Chondrocyte (in vitro differentiated cells): Measurements from ENCODE around the gene ADARB1. TPM values are rescaled to one million over a fixed set of nuclear protein-coding genes. Genes with fewer than 3 reads are reported as not detected.
A peak's percentile ranks its signal among the peaks of the same experiment; 100 is the strongest.

Source experiments
- DNase-seq: peaks from one replicate; pipeline ENCODE4 v3.0.0; 2021; ENCODE audit warnings: mixed read lengths, low spot score
- H3K27ac Mint-ChIP-seq: one replicate; pipeline ENCODE4 v1.8.0; 2021; ENCODE audit warnings: mild to moderate bottlenecking, moderate library complexity, mixed read lengths; ENCODE audit not compliant: unreplicated experiment
- H3K27me3 Mint-ChIP-seq: 2 replicates; pipeline ENCODE4 v1.8.0; 2021; ENCODE audit warnings: low read depth, mixed read lengths
- H3K36me3 Mint-ChIP-seq: 2 replicates; pipeline ENCODE4 v1.8.0; 2021; ENCODE audit warnings: low read depth, mixed read lengths
- H3K4me1 Mint-ChIP-seq: 2 replicates; pipeline ENCODE4 v1.8.0; 2021; ENCODE audit warnings: low read depth, mild to moderate bottlenecking, mixed read lengths
- H3K4me3 Mint-ChIP-seq: one replicate; pipeline ENCODE4 v1.8.0; 2021; ENCODE audit warnings: mild to moderate bottlenecking, moderate library complexity, mixed read lengths; ENCODE audit not compliant: unreplicated experiment
- H3K9me3 Mint-ChIP-seq: 2 replicates; pipeline ENCODE4 v1.8.0; 2021; ENCODE audit warnings: low read depth, mixed read lengths
- total RNA-seq: library from RNA; stranded (reverse); gene quantifications from 3 replicates; pipeline ENCODE4 v1.2.1, GENCODE V29; 2021
- TF ChIP-seq, protein P1 (sequence below): fragments of 200-600 bp; sonication (generic); IDR thresholded peaks from 2 replicates; pipeline ENCODE4 v1.5.0; 2021; ENCODE audit warnings: antibody characterized with exemption, mild to moderate bottlenecking, moderate library complexity

The ADARB1 gene
- total RNA-seq, 1 donor from 2014 or later, result 92.8 TPM

DNA sequence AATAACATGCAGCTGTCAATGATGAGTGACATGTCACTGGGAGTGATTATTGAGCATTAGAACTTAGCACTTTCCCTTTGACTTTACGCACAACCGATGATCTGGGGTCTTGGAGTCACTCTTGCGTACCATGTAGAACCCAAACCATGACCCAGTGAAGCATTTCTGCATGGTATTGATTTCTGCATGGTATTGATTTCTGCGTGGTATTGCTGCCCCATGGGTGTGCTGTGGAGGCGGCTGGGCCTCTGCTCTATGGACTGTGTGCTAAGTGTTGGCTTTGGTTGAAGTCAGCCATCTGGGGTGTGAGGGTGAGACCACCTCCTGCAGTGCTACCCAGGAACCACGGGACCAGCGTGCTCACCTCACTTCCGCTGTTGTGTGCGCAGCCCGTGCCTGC lies 98.0 kb downstream of the ADARB1 start:
- no peaks in the 10 kb centered on the region for H3K9me3 Mint-ChIP-seq
- TF ChIP-seq, protein P1, sequence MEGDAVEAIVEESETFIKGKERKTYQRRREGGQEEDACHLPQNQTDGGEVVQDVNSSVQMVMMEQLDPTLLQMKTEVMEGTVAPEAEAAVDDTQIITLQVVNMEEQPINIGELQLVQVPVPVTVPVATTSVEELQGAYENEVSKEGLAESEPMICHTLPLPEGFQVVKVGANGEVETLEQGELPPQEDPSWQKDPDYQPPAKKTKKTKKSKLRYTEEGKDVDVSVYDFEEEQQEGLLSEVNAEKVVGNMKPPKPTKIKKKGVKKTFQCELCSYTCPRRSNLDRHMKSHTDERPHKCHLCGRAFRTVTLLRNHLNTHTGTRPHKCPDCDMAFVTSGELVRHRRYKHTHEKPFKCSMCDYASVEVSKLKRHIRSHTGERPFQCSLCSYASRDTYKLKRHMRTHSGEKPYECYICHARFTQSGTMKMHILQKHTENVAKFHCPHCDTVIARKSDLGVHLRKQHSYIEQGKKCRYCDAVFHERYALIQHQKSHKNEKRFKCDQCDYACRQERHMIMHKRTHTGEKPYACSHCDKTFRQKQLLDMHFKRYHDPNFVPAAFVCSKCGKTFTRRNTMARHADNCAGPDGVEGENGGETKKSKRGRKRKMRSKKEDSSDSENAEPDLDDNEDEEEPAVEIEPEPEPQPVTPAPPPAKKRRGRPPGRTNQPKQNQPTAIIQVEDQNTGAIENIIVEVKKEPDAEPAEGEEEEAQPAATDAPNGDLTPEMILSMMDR, result no peak
- peaks cover 22% of the 10 kb centered on the region for H3K36me3 Mint-ChIP-seq
- H3K4me1 Mint-ChIP-seq, result peaks cover 23% of the 10 kb centered on the region
- no peak overlapping the region for H3K4me3 Mint-ChIP-seq
- H3K27me3 Mint-ChIP-seq, result no peaks in the 10 kb centered on the region
- DNase-seq, result no peak
- H3K27ac Mint-ChIP-seq, result no peak overlapping the region

DNA sequence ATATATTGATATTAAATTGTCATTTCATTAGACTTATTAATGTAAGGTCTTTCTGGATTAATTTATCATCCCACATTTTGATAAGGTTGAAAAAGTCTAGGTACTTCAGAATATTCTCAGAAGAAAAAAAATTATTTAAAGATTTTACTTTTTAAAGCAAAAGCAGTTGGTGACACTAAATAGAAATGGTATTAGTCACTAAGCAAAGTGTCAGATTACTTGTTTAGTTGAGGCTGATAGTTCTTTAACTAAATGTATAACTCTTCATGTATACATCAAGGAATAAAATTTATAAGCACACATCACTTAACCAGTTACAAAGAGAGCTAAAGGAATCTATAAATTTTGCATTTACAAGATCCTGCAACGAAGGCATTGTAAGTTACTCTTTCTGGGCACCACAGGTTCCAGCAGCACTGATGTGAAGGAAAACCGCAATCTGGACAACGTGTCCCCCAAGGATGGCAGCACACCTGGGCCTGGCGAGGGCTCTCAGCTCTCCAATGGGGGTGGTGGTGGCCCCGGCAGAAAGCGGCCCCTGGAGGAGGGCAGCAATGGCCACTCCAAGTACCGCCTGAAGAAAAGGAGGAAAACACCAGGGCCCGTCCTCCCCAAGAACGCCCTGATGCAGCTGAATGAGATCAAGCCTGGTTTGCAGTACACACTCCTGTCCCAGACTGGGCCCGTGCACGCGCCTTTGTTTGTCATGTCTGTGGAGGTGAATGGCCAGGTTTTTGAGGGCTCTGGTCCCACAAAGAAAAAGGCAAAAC lies 101.1 kb downstream of the ADARB1 start:
- no peaks in the 10 kb centered on the region for H3K9me3 Mint-ChIP-seq
- TF ChIP-seq, protein P1, result no peak
- no peak overlapping the region for H3K27ac Mint-ChIP-seq
- H3K4me1 Mint-ChIP-seq, result no peaks in the 10 kb centered on the region
- no peak overlapping the region for H3K4me3 Mint-ChIP-seq
- peaks cover 34% of the 10 kb centered on the region for H3K36me3 Mint-ChIP-seq
- no peaks in the 10 kb centered on the region for H3K27me3 Mint-ChIP-seq
- no peak for DNase-seq

DNA sequence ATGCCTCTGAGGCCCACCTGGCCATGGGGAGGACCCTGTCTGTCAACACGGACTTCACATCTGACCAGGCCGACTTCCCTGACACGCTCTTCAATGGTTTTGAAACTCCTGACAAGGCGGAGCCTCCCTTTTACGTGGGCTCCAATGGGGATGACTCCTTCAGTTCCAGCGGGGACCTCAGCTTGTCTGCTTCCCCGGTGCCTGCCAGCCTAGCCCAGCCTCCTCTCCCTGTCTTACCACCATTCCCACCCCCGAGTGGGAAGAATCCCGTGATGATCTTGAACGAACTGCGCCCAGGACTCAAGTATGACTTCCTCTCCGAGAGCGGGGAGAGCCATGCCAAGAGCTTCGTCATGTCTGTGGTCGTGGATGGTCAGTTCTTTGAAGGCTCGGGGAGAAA lies 101.8 kb downstream of the ADARB1 start:
- Mint-ChIP-seq H3K9me3 (no peaks in the 10 kb centered on the region), H3K4me1 (no peaks in the 10 kb centered on the region), H3K4me3 (no peak overlapping the region)

DNA sequence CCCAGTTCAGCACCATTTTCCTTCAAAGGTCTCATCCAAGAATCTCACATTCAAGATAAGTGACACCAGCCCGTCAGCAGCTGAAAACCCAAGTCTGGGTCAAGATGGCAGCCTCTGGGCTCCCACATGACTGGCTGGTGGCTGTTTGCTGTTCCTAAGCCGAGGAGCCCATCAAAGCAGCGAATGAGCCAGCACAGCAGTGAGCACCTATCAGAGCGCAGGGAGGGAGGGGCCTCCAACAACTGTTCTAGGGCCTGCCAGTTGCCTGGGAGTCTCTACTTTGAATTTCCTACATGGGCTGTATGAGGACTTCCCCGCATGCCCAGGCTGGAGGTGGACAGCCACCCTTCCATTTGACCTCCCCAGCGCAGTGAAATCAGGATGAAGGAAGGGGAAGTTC lies 102.7 kb downstream of the ADARB1 start:
- Mint-ChIP-seq H3K9me3 (no peaks in the 10 kb centered on the region), H3K4me1 (no peaks in the 10 kb centered on the region), H3K27ac (no peak overlapping the region), H3K36me3 (peaks cover 41% of the 10 kb centered on the region), H3K27me3 (no peaks in the 10 kb centered on the region), H3K4me3 (no peak overlapping the region)
- DNase-seq, result no peak
- TF ChIP-seq, protein P1, result no peak

More for the DNA sequence above, 101.8 kb downstream of the ADARB1 start:
- DNase-seq, result no peak
- TF ChIP-seq, protein P1, result no peak
- peak overlapping the region; percentile 17 for H3K27ac Mint-ChIP-seq
- no peaks in the 10 kb centered on the region for H3K27me3 Mint-ChIP-seq
- H3K36me3 Mint-ChIP-seq, result peaks cover 35% of the 10 kb centered on the region

DNA sequence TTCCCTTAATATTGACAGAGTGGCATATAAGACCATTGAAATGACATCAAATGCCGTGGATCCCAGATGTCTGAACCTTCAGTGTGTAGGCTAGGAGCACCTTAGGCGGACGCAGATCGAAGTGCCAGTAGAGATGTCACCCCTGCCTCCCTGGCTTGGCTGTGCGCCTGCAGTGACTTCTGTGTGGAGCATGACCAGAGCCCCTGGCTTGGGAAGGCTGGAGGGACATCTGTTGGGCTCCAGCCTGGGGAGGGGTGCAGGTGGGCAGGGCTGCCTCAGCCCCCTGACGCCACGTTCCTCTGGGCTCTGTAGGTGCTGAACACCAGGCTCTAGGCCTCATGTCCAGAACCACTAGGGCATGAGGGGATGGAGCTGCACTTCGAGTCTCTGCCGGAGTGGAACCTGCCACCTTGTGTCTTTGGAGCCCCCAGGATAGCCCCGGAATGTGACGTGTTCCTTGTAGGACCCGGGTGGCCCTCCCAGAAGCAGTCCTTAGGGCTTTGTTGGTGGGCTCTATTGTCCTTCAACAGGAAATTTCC lies 103.8 kb downstream of the ADARB1 start:
- Mint-ChIP-seq H3K9me3 (no peaks in the 10 kb centered on the region), H3K36me3 (peaks cover 42% of the 10 kb centered on the region), H3K4me1 (no peaks in the 10 kb centered on the region), H3K27ac (no peak overlapping the region), H3K27me3 (no peaks in the 10 kb centered on the region), H3K4me3 (no peak overlapping the region)
- TF ChIP-seq, protein P1, result no peak
- no peak for DNase-seq
